ENCODE results near the gene RIMS4.
A peak's percentile ranks its signal among the peaks of the same experiment; 100 is the strongest.

Gene RIMS4

DNA sequence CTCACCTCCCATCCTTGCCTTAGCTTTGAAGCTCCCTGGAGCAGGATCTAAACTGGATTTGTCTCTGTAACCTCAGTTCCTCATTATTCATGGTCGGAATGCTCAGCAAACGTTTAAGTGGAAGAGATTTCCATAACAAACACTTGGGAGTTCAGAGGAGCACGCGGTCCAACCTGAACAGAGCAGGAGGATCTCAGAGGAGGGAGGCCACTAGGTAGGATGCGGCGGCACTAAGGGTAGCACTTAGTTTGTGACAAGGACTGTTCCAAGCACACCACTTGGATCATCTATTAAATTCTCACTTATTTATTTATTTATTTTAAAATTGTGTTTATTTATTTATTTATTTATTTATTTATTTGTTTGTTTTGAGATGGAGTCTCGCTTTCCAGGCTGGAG, 108.5 kb downstream of the RIMS4 start:
- peak; percentile 44 for DNase-seq (ENCODE audit: low read depth, low spot score)

Data from astrocyte of the hippocampus (primary cell).